GM18861 (cell line): ENCODE data around the gene C16orf92.

Experiments
- ATAC-seq: cut with Tn5 transposase; IDR thresholded peaks from one replicate; pipeline ENCODE4 v1.9.1; 2021; ENCODE audit not compliant: unreplicated experiment

Gene C16orf92

DNA sequence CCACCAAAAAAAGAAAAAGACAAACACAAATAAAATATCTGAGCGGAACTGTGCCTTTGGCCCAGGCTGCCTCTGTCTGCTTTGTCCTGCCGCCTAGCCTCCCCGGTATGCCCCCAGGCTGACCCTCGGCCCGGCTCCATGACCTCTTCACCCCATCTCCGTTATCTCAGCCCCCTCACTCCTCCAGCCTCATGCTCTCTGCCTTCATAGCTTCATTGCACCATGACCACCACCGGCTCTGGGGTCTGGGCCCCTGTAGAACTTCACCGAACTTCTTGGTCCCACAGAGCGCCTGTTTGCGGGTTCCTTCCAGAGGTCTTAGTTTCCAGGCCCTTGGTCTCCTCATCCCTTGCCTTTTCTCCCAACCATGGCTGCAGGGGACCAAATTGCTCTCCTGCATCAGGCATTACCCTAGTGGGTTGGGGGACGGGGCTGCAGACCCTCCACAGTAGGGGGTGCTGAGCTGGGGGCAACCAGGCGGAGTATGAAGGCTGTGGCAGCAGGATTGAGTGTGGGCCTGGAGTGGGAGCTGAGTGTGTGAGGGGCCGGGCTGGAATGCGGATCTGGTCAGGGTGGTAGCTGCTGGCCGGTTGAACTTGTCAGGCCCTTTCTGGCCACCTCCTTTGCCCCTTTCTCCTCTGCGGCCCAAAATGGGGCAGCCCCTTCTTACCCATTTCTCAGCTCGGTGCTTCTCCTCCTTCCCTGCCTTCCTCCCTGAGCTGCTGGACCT lies 34.5 kb upstream of the C16orf92 start:
- no peak for ATAC-seq

DNA sequence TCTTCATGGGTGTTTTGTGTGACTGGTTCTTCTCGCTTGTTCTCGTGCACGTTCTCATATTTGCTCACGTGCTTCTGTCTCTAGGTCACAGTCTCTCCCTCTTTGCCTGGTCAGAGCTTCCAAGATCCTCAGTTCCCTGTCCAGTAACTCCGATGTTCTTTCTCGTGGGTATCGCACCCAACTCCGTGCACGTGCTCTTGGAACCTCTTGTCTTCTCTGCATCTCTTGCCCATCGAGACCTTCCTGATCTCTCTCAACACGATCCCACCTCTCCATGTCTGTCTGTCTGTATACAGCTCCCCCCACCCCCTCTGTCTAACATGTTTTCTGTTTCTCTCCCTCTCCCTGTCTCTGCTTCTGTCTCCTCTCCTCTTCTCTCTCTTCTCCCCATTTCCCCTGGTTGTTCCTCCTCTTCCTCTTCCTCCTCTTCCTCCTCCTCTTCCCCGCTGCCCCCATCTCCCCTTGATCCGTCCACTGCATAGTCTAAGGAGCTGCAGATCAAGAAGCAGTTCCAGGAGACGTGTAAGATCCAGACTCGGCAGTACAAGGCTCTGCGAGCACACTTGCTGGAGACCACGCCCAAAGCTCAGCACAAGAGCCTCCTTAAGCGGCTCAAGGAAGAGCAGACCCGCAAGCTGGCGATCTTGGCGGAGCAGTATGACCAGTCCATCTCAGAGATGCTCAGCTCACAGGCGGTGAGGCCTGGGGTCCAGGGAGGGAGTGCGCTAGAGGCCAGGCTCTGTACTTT lies 33.7 kb upstream of the C16orf92 start:
- ATAC-seq: no peak

- no peak for ATAC-seq
Measured at GRCh38 chr16:29990034-29990433, 33.0 kb upstream of the C16orf92 start.

DNA sequence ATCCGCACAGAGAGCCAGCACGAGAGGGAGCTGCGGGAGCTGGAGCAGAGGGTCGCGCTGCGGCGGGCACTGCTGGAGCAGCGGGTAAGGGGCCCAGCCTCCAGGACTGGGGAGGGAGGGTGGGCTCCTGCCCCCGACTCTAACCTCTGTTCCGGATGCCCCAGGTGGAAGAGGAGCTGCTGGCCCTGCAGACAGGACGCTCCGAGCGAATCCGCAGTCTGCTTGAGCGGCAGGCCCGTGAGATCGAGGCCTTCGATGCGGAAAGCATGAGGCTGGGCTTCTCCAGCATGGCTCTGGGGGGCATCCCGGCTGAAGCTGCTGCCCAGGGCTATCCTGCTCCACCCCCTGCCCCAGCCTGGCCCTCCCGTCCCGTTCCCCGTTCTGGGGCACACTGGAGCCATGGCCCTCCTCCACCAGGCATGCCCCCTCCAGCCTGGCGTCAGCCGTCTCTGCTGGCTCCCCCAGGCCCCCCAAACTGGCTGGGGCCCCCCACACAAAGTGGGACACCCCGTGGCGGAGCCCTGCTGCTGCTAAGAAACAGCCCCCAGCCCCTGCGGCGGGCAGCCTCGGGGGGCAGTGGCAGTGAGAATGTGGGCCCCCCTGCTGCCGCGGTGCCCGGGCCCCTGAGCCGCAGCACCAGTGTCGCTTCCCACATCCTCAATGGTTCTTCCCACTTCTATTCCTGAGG lies 32.0 kb upstream of the C16orf92 start:
- ATAC-seq: no peak

DNA sequence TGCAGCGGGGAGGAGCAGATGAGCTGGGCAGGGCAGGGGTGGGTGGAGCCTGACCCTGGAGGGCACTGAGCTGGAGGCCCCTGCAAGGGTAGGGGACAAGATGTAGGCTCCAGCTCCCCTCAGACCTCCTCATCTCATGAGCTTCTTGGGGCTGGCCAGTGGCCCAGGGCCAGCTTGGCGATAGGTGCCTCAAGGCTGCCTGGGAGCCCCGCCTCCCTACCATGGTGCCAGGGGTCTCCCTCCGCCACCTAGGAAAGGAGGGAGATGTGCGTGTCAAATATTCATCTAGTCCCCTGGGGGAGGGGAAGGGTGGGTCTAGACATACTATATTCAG lies 31.5 kb upstream of the C16orf92 start:
- no peak for ATAC-seq

GRCh38 chr16:29992344-29992967 lies 30.5 kb upstream of the C16orf92 start:
- ATAC-seq: no peak

DNA sequence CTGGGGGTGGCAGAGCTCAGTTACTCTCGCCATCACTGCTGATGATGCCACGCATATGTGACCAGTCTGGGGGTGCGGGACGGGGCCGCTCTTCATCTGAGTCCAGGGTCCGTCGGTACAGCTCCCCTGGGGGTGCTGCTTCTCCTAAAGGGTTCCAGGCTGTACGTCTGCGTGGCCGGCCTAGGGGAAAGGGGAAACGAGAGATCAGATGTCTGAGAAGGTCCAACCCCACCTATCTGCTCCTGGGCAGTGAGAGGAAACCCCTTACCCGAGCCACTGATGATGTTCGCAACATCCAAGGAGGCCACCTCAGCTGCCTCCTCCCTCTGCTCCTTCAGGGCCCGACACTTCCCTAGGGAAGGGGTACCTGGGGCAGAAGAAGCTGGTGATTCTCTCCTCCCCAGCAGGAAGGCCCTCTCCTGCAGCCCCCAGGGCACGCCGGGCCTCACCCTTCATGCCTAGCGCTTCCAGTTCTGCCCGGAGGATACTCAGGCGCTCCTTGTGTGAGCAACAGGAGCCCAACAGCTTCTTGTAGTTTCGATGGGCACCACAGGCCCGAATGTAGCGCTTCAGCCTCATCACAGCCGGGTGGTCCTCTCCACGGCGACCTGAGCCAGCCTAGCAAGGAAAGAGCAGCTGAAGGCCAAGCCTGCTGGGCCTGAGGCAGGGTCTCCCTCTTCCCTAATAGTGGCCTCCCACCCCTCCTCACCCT lies 29.7 kb upstream of the C16orf92 start:
- ATAC-seq: no peak

- no peak for ATAC-seq
Measured at GRCh38 chr16:29993903-29994599, 28.9 kb upstream of the C16orf92 start.

- no peak for ATAC-seq
Measured at GRCh38 chr16:29994600-29995323, 28.2 kb upstream of the C16orf92 start.

- peak; percentile 40 for ATAC-seq
Measured at GRCh38 chr16:29995324-29995910, 27.6 kb upstream of the C16orf92 start, which contains the start of gene HIRIP3. Gene HIRIP3 (minus strand): TSS chr16:29995617. CDS start chr16:29995605, 12 bp downstream.

DNA sequence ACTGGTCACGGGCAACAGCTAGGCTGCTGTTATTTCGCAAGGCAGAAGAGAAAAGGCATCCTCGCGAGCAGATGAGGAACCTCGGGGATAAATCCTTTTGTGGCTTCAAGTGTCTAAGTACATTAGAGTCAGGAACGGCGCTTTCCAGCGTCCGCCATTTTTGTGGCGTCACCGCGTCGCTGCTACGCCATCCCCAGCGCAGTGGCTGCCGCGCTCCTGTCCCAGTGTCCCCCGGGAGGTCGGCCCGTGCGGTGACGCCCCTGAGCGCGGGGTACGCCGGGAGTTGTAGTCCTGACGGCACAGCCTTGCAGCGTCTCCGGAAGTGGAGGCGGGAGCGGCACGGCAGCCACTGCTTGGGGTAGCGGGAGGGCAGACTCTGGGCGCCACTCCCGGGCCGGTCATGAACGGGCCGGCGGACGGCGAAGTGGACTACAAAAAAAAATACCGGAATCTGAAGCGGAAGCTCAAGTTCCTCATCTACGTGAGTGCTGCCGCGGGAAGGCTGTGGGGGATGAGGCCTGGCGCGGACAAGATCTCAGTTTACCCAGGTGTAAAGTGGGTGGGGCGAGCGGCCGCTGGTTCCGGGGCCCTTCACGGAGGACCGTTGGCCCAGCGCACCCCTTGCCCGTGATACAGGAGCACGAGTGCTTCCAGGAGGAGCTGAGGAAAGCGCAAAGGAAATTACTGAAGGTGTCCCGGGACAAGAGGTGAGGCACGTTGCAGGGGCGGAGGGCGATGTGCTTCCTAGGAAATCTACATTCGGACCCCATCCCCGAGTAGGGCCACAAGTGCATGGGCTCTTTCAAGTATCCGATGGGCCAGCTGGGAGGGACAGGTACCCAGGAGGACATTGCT lies 26.9 kb upstream of the C16orf92 start, which contains the start of gene INO80E:
Gene INO80E, plus strand, starts transcription at position 331 of the 855 bp plus-strand sequence. Its CDS starts 70 bp downstream, at position 401.
- peak; percentile 88 for ATAC-seq

DNA sequence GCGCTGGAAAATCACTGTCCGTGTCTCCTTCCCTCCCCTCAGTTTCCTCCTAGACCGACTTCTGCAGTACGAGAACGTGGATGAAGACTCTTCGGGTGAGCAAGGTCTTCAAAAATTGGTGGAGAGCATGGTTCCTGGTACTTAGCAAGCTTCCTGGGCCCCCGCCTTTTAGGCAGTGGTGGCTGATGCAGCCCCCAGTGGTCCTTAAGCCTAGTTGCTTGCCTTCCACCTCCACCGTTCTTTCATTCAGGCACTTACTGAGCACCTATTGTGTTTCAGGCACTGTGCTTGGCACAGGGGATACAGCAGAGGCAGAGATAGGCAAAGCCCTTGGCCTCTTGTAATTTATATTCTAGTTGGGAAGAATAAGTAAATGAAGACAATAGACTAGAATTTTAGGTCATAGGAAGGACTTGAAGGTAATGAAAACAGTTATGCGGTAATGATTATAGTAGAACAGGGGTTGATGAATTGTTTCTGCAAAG lies 26.2 kb upstream of the C16orf92 start:
- no peak for ATAC-seq

- no peak for ATAC-seq
Measured at GRCh38 chr16:29999605-30000004, 23.4 kb upstream of the C16orf92 start.

GRCh38 chr16:30000735-30001631 lies 22.0 kb upstream of the C16orf92 start:
- ATAC-seq: no peak

- no peak for ATAC-seq
Measured at GRCh38 chr16:30002614-30003346, 20.2 kb upstream of the C16orf92 start.
